NT2/D1 (cell line): ENCODE results near the gene ZCCHC8.
"Not testable (repeated sequence)": the region's sequence is repeated elsewhere in the genome, so short reads cannot be mapped to it uniquely, and the experiment has no call there.

Experiments
- DNase-seq: peaks from one replicate; pipeline ENCODE4 v3.0.0-alpha.2; 2011; ENCODE audit warnings: low read depth, low spot score
- H3K27me3 ChIP-seq: 2 replicates; pipeline ENCODE4 v1.6.0; 2011; ENCODE audit warnings: mild to moderate bottlenecking; ENCODE audit not compliant: insufficient read length, insufficient read depth
- H3K36me3 ChIP-seq: 2 replicates; pipeline ENCODE4 v1.6.1; 2011; ENCODE audit warnings: mild to moderate bottlenecking, low read length, mixed read lengths; ENCODE audit not compliant: insufficient read depth, insufficient read length
- H3K4me1 ChIP-seq: 2 replicates; pipeline ENCODE4 v1.5.1; 2011; ENCODE audit not compliant: insufficient read depth, insufficient read length
- H3K4me3 ChIP-seq: 2 replicates; pipeline ENCODE4 v1.5.1; 2011; ENCODE audit warnings: low read depth; ENCODE audit not compliant: insufficient read length
- H3K9ac ChIP-seq: 2 replicates; pipeline ENCODE4 v1.6.0; 2011; ENCODE audit warnings: low read depth; ENCODE audit not compliant: insufficient read length
- H3K9me3 ChIP-seq: 2 replicates; pipeline ENCODE4 v1.5.1; 2011; ENCODE audit warnings: mild to moderate bottlenecking, low read length; ENCODE audit not compliant: insufficient read depth
- SUZ12 ChIP-seq: IDR thresholded peaks from 2 replicates; pipeline ENCODE4 v1.6.1; 2011; ENCODE audit not compliant: insufficient read length, insufficient read depth; ENCODE audit errors: extremely low read depth
- YY1 ChIP-seq: IDR thresholded peaks from 2 replicates; pipeline ENCODE4 v1.6.1; 2011; ENCODE audit not compliant: insufficient read length, insufficient read depth
- ZNF274 ChIP-seq: IDR thresholded peaks from 2 replicates; pipeline ENCODE4 v1.6.1; 2011; ENCODE audit warnings: mild to moderate bottlenecking, low read depth, low read length

ZCCHC8 gene

DNA sequence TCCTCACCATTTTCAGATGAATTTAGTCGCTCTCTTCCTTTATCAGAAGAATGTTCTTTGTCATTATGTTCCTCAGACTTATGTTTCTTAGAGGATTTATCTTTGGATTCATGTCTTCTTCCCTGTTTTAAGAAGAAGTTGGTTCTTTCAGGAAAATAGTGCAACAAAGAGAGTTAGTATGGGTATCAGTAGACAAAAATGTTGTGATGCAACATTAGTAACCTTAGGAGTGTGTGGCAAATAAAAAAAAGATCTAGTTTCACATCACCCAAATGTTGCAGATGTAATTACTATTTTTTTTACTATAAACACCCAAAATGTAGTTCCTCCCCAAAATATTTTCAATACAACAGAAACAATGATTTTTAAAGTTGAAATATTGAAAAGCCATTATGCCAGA is 18.2 kb upstream of the ZCCHC8 start:
- DNase-seq: no peak
- TF ChIP-seq ZNF274 (no peak), YY1 (no peak), SUZ12 (no peak)

GRCh38 chr12:122517877-122518276 is 17.1 kb upstream of the ZCCHC8 start:
- DNase-seq: no peak
- H3K4me3 ChIP-seq: no peak overlapping the region
- H3K9ac ChIP-seq: no peak overlapping the region
- H3K9me3 ChIP-seq: no peaks in the 10 kb centered on the region
- TF ChIP-seq SUZ12: no peak
- no peak for TF ChIP-seq ZNF274
- TF ChIP-seq YY1: no peak
- H3K27me3 ChIP-seq: no peaks in the 10 kb centered on the region
- H3K36me3 ChIP-seq: peaks cover 95% of the 10 kb centered on the region
- H3K4me1 ChIP-seq: peaks cover 2% of the 10 kb centered on the region

More for the DNA sequence above, 18.2 kb upstream of the ZCCHC8 start:
- no peaks in the 10 kb centered on the region for H3K9me3 ChIP-seq
- H3K4me3 ChIP-seq: no peak overlapping the region
- no peak overlapping the region for H3K9ac ChIP-seq
- peaks cover 95% of the 10 kb centered on the region for H3K36me3 ChIP-seq
- H3K4me1 ChIP-seq: peaks cover 2% of the 10 kb centered on the region
- H3K27me3 ChIP-seq: no peaks in the 10 kb centered on the region

DNA sequence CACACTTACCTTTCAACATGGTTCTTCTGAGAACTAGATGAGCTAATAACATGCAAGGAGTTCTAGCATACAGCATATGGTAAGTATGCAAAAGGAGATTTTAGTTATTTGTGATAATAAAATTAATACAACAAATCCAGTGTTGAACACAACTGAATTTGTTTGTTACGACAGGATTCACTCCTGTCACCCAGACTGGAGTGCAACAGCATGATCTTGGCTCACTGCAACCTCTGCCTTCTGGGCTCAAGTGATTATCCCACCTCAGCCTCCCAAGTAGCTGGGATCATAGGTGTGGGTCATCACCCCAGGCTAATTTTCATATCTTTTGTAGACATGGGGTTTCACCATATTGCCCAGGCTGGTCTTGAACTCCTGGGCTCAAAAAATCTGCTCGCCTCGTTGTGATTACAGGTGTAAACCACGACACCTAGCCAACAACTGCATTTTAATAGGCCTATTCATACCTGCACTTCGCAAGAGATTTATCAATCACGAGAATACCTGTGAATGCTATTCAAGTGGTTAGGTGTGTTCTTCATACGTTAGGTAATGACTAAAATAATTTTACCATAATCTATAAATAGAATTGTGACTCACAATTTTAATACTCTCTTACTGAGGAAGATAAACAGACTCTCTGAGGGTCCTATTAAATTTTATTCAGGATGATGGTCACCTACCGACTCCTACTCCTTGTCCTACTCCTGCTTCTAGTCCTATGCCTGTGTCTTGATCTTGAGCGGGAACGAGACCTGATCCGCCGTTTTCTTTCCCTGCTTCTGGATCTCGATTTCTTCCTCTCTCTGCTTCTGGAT is 16.0 kb upstream of the ZCCHC8 start:
- H3K36me3 ChIP-seq: peaks cover 96% of the 10 kb centered on the region
- peaks cover under 1% of the 10 kb centered on the region for H3K4me1 ChIP-seq
- H3K9me3 ChIP-seq: no peaks in the 10 kb centered on the region
- no peak overlapping the region for H3K9ac ChIP-seq
- no peak for TF ChIP-seq SUZ12
- no peak for TF ChIP-seq ZNF274
- TF ChIP-seq YY1: no peak
- H3K4me3 ChIP-seq: no peak overlapping the region
- no peaks in the 10 kb centered on the region for H3K27me3 ChIP-seq
- DNase-seq: no peak

- Histone ChIP-seq H3K4me3 (no peak overlapping the region), H3K9ac (no peak overlapping the region), H3K4me1 (no peaks in the 10 kb centered on the region), H3K9me3 (no peaks in the 10 kb centered on the region), H3K27me3 (no peaks in the 10 kb centered on the region), H3K36me3 (peaks cover 96% of the 10 kb centered on the region)
- TF ChIP-seq SUZ12 (no peak), ZNF274 (no peak)
- DNase-seq: no peak
Observed at GRCh38 chr12:122515275-122515674, 14.5 kb upstream of the ZCCHC8 start.

- no peaks in the 10 kb centered on the region for H3K27me3 ChIP-seq
- TF ChIP-seq ZNF274 (no peak), YY1 (no peak), SUZ12 (no peak)
- H3K9me3 ChIP-seq: no peaks in the 10 kb centered on the region
- peak overlapping the region; percentile 34 for H3K9ac ChIP-seq
- H3K4me3 ChIP-seq: no peak overlapping the region
- no peak for DNase-seq
- no peaks in the 10 kb centered on the region for H3K4me1 ChIP-seq
- H3K36me3 ChIP-seq: peaks cover 96% of the 10 kb centered on the region
Observed at GRCh38 chr12:122513660-122514059, 12.9 kb upstream of the ZCCHC8 start.

DNA sequence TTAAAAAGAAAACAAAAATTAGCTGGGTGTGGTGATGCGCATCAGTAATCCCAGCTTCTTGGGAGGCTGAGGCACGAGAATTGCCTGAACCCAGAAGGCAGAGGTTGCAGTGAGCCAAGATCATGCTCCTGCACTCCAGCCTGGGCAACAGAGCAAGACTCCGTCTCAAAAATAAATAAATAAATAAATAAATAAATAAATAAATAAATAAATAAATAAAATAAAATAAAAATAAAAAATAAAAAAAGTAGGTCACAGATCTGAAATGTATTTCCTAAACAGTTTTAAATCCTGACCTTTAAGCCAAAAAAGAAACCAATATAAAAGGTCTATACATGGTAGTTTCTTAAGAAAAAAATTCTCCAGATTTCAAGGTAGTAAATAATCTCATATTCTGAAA is 12.3 kb upstream of the ZCCHC8 start:
- not testable (repeated sequence) for DNase-seq, H3K4me3 ChIP-seq, H3K27me3 ChIP-seq, H3K4me1 ChIP-seq, H3K9me3 ChIP-seq, H3K9ac ChIP-seq
- H3K36me3 ChIP-seq: peaks cover 98% of the 10 kb centered on the region

- TF ChIP-seq YY1 (no peak), ZNF274 (no peak), SUZ12 (no peak)
Observed at GRCh38 chr12:122508163-122508562, 7.4 kb upstream of the ZCCHC8 start.

More at GRCh38 chr12:122508163-122508562, 7.4 kb upstream of the ZCCHC8 start:
- Histone ChIP-seq H3K4me1 (no peaks in the 10 kb centered on the region), H3K9ac (no peak overlapping the region), H3K9me3 (no peaks in the 10 kb centered on the region), H3K4me3 (no peak overlapping the region), H3K36me3 (peaks cover 98% of the 10 kb centered on the region), H3K27me3 (no peaks in the 10 kb centered on the region)
- DNase-seq: no peak
